Measurements from ENCODE around the gene MOSMO.
"Not testable (repeated sequence)": the region's sequence is repeated elsewhere in the genome, so short reads cannot be mapped to it uniquely, and the experiment has no call there.

Gene MOSMO

GRCh38 chr16:22022151-22022550 lies 14.2 kb downstream of the MOSMO start:
- no peak for DNase-seq (ENCODE audit: low read depth)
- H3K4me3 ChIP-seq (ENCODE audit: low read length) = no peak overlapping the region
- no peak for TF ChIP-seq CTCF (conservative IDR thresholded peaks at IDR 0.05; ENCODE audit: low read length)

GRCh38 chr16:22023505-22023904 lies 15.6 kb downstream of the MOSMO start:
- no peak overlapping the region for H3K4me3 ChIP-seq (ENCODE audit: low read length)
- no peak for TF ChIP-seq CTCF (conservative IDR thresholded peaks at IDR 0.05; ENCODE audit: low read length)
- no peak for DNase-seq (ENCODE audit: low read depth)

GRCh38 chr16:22024785-22025184 lies 16.9 kb downstream of the MOSMO start:
- H3K4me3 ChIP-seq (ENCODE audit: low read length); DNase-seq (ENCODE audit: low read depth): not testable (repeated sequence)

- no peak overlapping the region for H3K4me3 ChIP-seq (ENCODE audit: low read length)
- TF ChIP-seq CTCF (conservative IDR thresholded peaks at IDR 0.05; ENCODE audit: low read length) = no peak
- DNase-seq (ENCODE audit: low read depth) = peak; percentile 61
Observed at GRCh38 chr16:22027633-22028032, 19.7 kb downstream of the MOSMO start.

- TF ChIP-seq CTCF (conservative IDR thresholded peaks at IDR 0.05; ENCODE audit: low read length) = no peak
- no peak for DNase-seq (ENCODE audit: low read depth)
- no peak overlapping the region for H3K4me3 ChIP-seq (ENCODE audit: low read length)
Observed at GRCh38 chr16:22029632-22030031, 21.7 kb downstream of the MOSMO start.

GRCh38 chr16:22030087-22030812 lies 22.3 kb downstream of the MOSMO start:
- DNase-seq (ENCODE audit: low read depth) = no peak
- no peak for TF ChIP-seq CTCF (conservative IDR thresholded peaks at IDR 0.05; ENCODE audit: low read length)
- H3K4me3 ChIP-seq (ENCODE audit: low read length) = no peak overlapping the region

GRCh38 chr16:22031483-22032083 lies 23.7 kb downstream of the MOSMO start:
- DNase-seq (ENCODE audit: low read depth) = no peak
- H3K4me3 ChIP-seq (ENCODE audit: low read length) = no peak overlapping the region
- no peak for TF ChIP-seq CTCF (conservative IDR thresholded peaks at IDR 0.05; ENCODE audit: low read length)

Measured in AG10803 (cell line).